Subcutaneous adipose tissue (tissue), 4 donors: Measurements from ENCODE around the gene MYBBP1A. TPM values are rescaled to one million over a fixed set of nuclear protein-coding genes. Genes with fewer than 3 reads are reported as not detected.

Experiments used
- CTCF ChIP-seq: fragments of 450-650 bp; IDR thresholded peaks from one replicate; pipeline ENCODE4 v1.5.1; 2016; ENCODE audit warnings: low read depth, mild to moderate bottlenecking, control low read depth, antibody characterized with exemption, moderate library complexity
- total RNA-seq, 4 donors: library from RNA; depleted of rRNA; stranded (reverse); fragments of >200 nt; gene quantifications; one replicate each; pipeline ENCODE4 v1.1.0, GENCODE V29; 2016

The MYBBP1A gene
- 10 to 100 TPM; 16.5 to 34.7 (median 28.7) TPM for total RNA-seq

- TF ChIP-seq CTCF = no peak
Observed at GRCh38 chr17:4554997-4555799, at the start of gene MYBBP1A. Gene MYBBP1A, minus strand, starts transcription at chr17:4555384. Its CDS starts 60 bp downstream, at chr17:4555324.

GRCh38 chr17:4604111-4604644, 49.0 kb upstream of the MYBBP1A start:
- no peak for TF ChIP-seq CTCF

GRCh38 chr17:4602041-4602440, 46.9 kb upstream of the MYBBP1A start:
- no peak for TF ChIP-seq CTCF

- TF ChIP-seq CTCF = no peak
Observed at GRCh38 chr17:4601326-4601725, 46.1 kb upstream of the MYBBP1A start.

- no peak for TF ChIP-seq CTCF
Observed at GRCh38 chr17:4600563-4600962, 45.4 kb upstream of the MYBBP1A start.

- TF ChIP-seq CTCF = no peak
Observed at GRCh38 chr17:4599505-4600281, 44.5 kb upstream of the MYBBP1A start.
